HepG2 (cell line): Measurements from ENCODE around the gene ITGB5. TPM values are rescaled to one million over a fixed set of nuclear protein-coding genes. Genes with fewer than 3 reads are reported as not detected.

ENCODE experiments used
- ATAC-seq: fragments of 200-7000 bp; cut with Tn5 transposase; 3 replicates; pipeline ENCODE4 v1.9.1; 2020; ENCODE audit warnings: mild to moderate bottlenecking, moderate library complexity
- BruUV-seq: library from RNA; stranded (reverse); fragments of 400-500 nt; replicated peaks from 2 replicates; lab custom pipeline; 2021; lab: Mats Ljungman, UMichigan
- CTCF ChIA-PET: fragments of 300-600 bp; formaldehyde crosslinking; extraction: SDS; loops from one replicate; lab custom pipeline; 2021; ENCODE audit warnings: low total read pairs, inconsistent platforms, low intra/inter-chr PET ratio; lab: Yijun Ruan, JAX
- POLR2A ChIA-PET: fragments of 350-600 bp; sonication (Branson Sonifier 250); formaldehyde crosslinking; loops from one replicate; lab custom pipeline; 2020; ENCODE audit warnings: antibody characterized with exemption, inconsistent platforms; lab: Yijun Ruan, JAX
- DNase-seq: peaks from one replicate; pipeline ENCODE4 v3.0.0-alpha.2; 2015; ENCODE audit warnings: low spot score
- FAIRE-seq: peaks from 3 replicates; lab custom pipeline; 2011; peaks lifted over from hg19 to GRCh38; lab: Jason Lieb, UNC
- H2AFZ ChIP-seq: one replicate; pipeline ENCODE4 v1.6.1; 2011; ENCODE audit warnings: low read length, inconsistent platforms
- H3K27ac ChIP-seq: fragments of 300-600 bp; 3 replicates; pipeline ENCODE4 v1.8.0; 2011; ENCODE audit warnings: mixed run types, mild to moderate bottlenecking, mixed read lengths, low read length, inconsistent platforms; ENCODE audit not compliant: insufficient read depth; ENCODE audit errors: extremely low read length
- H3K27me3 ChIP-seq, 2 experiments: fragments of 200-600 bp in 1 of 2; 2 replicates in 1 of 2; 3 replicates in 1 of 2; pipeline versions ENCODE4 v1.6.0 to v1.8.0; 2011; ENCODE audit warnings: low read length in 2 of 2, mild to moderate bottlenecking in 2 of 2, moderate library complexity in 2 of 2, inconsistent platforms in 1 of 2; ENCODE audit not compliant: insufficient read depth in 2 of 2, control insufficient read depth in 1 of 2
- H3K36me3 ChIP-seq, 2 experiments: fragments of 200-600 bp in 1 of 2; replicated peaks in 1 of 2; 2 replicates in 1 of 2; 3 replicates in 1 of 2; pipeline versions ENCODE4 v1.5.1 to v1.8.0; 2011; ENCODE audit warnings: low read length in 2 of 2, inconsistent platforms in 1 of 2; ENCODE audit not compliant: insufficient read depth in 2 of 2, control insufficient read depth in 1 of 2
- H3K4me1 ChIP-seq: 2 replicates; pipeline ENCODE4 v1.5.1; 2012; ENCODE audit warnings: low read length, inconsistent platforms; ENCODE audit not compliant: insufficient read depth
- H3K4me2 ChIP-seq: 2 replicates; pipeline ENCODE4 v1.6.0; 2011; ENCODE audit warnings: low read depth, low read length, inconsistent platforms
- H3K4me3 ChIP-seq, 3 experiments: fragments of 200-600 bp in 1 of 3; sonication (generic), shearing (Covaris generic) in 1 of 3; replicated peaks in 1 of 3; 2 replicates each; pipeline ENCODE4 v1.5.1; 2011 to 2016; ENCODE audit warnings: low read length in 3 of 3, inconsistent platforms in 2 of 3, low read depth in 2 of 3, mild to moderate bottlenecking in 2 of 3, control low read depth in 1 of 3, mixed read lengths in 1 of 3; ENCODE audit not compliant: insufficient read depth in 1 of 3
- H3K79me2 ChIP-seq: one replicate; pipeline ENCODE4 v1.6.1; 2011; ENCODE audit warnings: low read length, inconsistent platforms; ENCODE audit not compliant: insufficient read depth
- H3K9ac ChIP-seq: 2 replicates; pipeline ENCODE4 v1.6.0; 2011; ENCODE audit warnings: mild to moderate bottlenecking, low read depth, low read length, inconsistent platforms; ENCODE audit not compliant: insufficient read depth
- H3K9me3 ChIP-seq: 2 replicates; pipeline ENCODE4 v1.5.1; 2012; ENCODE audit warnings: mild to moderate bottlenecking, low read length
- H4K20me1 ChIP-seq: 2 replicates; pipeline ENCODE4 v1.6.0; 2011; ENCODE audit warnings: inconsistent platforms, mild to moderate bottlenecking, low read length, moderate library complexity; ENCODE audit not compliant: insufficient read depth
- CEBPG ChIP-seq: IDR thresholded peaks from 2 replicates; pipeline ENCODE4 v1.6.1; 2016
- ETV6 ChIP-seq: sonication (generic); formaldehyde crosslinking; conservative IDR thresholded peaks from 2 replicates; pipeline ENCODE4 v1.4.0; 2020; ENCODE audit warnings: missing genetic modification reagents
- GATAD2A ChIP-seq: IDR thresholded peaks from 2 replicates; pipeline ENCODE4 v1.6.1; 2016
- MEIS1 ChIP-seq: sonication (generic); formaldehyde crosslinking; IDR thresholded peaks from 2 replicates; pipeline ENCODE4 v1.9.0; 2021; ENCODE audit warnings: mild to moderate bottlenecking, missing genetic modification reagents, moderate library complexity, borderline replicate concordance
- MYC ChIP-seq: sonication (generic); formaldehyde crosslinking; IDR thresholded peaks from 2 replicates; pipeline ENCODE4 v1.9.0; 2021; ENCODE audit warnings: missing genetic modification reagents, borderline replicate concordance
- NCOR1 ChIP-seq: fragments of 200-600 bp; sonication (generic); IDR thresholded peaks from 2 replicates; pipeline ENCODE4 v1.7.0; 2017; ENCODE audit warnings: antibody characterized with exemption, low read length, borderline replicate concordance
- REPIN1 ChIP-seq: sonication (generic); formaldehyde crosslinking; IDR thresholded peaks from 2 replicates; pipeline ENCODE4 v1.8.0; 2022; ENCODE audit warnings: missing genetic modification reagents, low read depth, mild to moderate bottlenecking, borderline replicate concordance
- SRSF4 ChIP-seq: fragments of 200-400 bp; formaldehyde crosslinking; IDR thresholded peaks from one replicate; pipeline ENCODE4 v1.6.1; 2018; ENCODE audit warnings: mild to moderate bottlenecking, low read depth, low read length, moderate library complexity; ENCODE audit not compliant: poor library complexity, severe bottlenecking
- TBX3 ChIP-seq: fragments of 450-650 bp; IDR thresholded peaks from 2 replicates; pipeline ENCODE4 v1.6.1; 2017; ENCODE audit warnings: antibody characterized with exemption, mild to moderate bottlenecking, inconsistent platforms, borderline replicate concordance
- TSC22D2 ChIP-seq: sonication (generic); formaldehyde crosslinking; IDR thresholded peaks from 2 replicates; pipeline ENCODE4 v1.5.1; 2020; ENCODE audit warnings: missing genetic modification reagents, mild to moderate bottlenecking, borderline replicate concordance
- ZMYM2 ChIP-seq: sonication (generic); formaldehyde crosslinking; IDR thresholded peaks from 2 replicates; pipeline ENCODE4 v1.8.0; 2022; ENCODE audit warnings: mild to moderate bottlenecking, missing genetic modification reagents
- ZNF337 ChIP-seq: sonication (generic); formaldehyde crosslinking; IDR thresholded peaks from 2 replicates; pipeline ENCODE4 v1.5.1; 2020; ENCODE audit warnings: missing genetic modification reagents, low read depth, mild to moderate bottlenecking, borderline replicate concordance
- ZNF780A ChIP-seq: sonication (generic); formaldehyde crosslinking; IDR thresholded peaks from 2 replicates; pipeline ENCODE4 v1.8.0; 2022; ENCODE audit warnings: mild to moderate bottlenecking, missing genetic modification reagents, moderate library complexity
- ZSCAN25 ChIP-seq: sonication (generic); formaldehyde crosslinking; IDR thresholded peaks from 2 replicates; pipeline ENCODE4 v1.8.0; 2022; ENCODE audit warnings: mild to moderate bottlenecking, missing genetic modification reagents
- WGBS: methylation state at CpG from one replicate; pipeline ENCODE4 v1.1.6; 2017; ENCODE audit warnings: low lambda C conversion rate; 5-methylcytosine and 5-hydroxymethylcytosine counted together
- in situ Hi-C: cut with HindIII; loops from 2 replicates; pipeline ENCODE4 v1.10.0; 2017; ENCODE audit warnings: low pct_unique_long_range_greater_than_20kb; ENCODE audit not compliant: extremely low pct_ligation_motif_present
- intact Hi-C: fragments of 100-400 bp; cut with micrococcal nuclease; formaldehyde crosslinking; loops from one replicate; pipeline ENCODE4 v1.10.0; 2022; ENCODE audit not compliant: unreplicated experiment
- polyA plus RNA-seq, 8 experiments: library from polyadenylated mRNA; depleted of rRNA in 3 of 8; stranded (reverse) in 7 of 8; unstranded in 1 of 8; fragments of >200 nt; fragmentation: Illumina TruSeq in 4 of 8; extraction: Trizol in 4 of 8; gene quantifications; 2 replicates each; pipeline versions ENCODE4 v1.2.1 to v1.2.3, GENCODE V29; 2011 to 2016; ENCODE audit warnings: low read depth in 4 of 8, missing spikeins in 1 of 8, mixed read lengths in 1 of 8; ENCODE audit not compliant: insufficient read depth in 1 of 8
- total RNA-seq, 5 experiments: library from RNA; depleted of rRNA; stranded (reverse); fragments of >200 nt; fragmentation: Illumina TruSeq; extraction: Trizol; gene quantifications; 2 replicates each; pipeline ENCODE4 v1.2.3, GENCODE V29; 2016; ENCODE audit warnings: low read depth in 1 of 5
- TF ChIP-seq, protein P1 (sequence below): sonication (generic); formaldehyde crosslinking; IDR thresholded peaks from 2 replicates; pipeline ENCODE4 v1.4.0; 2020; ENCODE audit warnings: missing genetic modification reagents, borderline replicate concordance

The ITGB5 gene
- total and polyA plus RNA-seq, 2 of the 13 experiments (the other 11 are each of a cell fraction or from before 2014, with no cell fraction given) = 74.1 to 343 TPM

DNA sequence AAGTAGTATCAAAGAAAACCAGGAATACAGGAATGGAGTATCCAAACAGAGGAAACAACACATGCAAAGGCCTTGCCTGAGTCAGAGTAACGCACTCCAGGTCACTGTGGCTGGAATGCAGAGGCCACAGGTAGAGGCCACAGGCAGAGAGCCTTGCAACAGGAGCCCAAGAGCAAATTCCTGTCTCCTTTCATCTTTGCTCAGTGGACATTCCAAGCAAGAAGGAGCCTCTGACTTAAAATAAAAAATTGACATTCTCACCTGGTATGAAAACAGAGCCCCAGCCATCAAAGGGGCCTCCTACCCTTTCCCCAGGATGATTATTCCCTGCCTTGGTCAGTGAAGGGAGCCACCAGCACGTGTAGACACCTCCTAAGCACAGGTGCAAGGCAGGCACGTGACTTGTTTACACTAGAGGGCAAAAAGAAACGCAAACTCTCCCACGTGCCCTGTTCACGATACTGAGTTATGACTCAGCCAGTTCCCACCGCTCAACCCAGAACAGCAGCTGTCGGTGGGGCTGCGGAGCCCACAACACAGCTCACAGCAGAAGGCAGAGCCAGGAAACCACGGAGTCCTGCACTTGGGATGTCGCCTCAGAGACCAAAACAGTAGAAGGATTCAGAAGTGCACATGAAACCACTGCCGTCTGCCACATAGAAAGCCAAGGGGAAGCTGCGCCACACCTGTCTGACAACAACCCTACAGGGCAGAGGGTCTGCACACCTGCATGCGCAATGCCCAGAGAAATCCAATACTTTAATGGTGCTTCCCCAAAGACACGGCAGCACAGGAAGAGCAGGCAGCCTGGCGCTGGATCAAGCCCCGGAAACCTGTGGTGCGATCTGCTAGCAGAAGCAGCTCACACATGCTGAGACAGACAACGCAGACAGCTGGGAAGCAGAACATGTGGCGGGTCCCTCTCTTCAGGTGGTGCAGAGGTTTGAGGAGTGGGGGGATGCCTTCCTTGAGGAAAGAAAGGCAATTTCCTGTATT, 52.1 kb downstream of the ITGB5 start (continued):
- TF ChIP-seq REPIN1 (CRISPR knock-in tag) (no peak; the same call in 1 of the 2 replicates), MEIS1 (peak; percentile 75; the same call in 1 of the 2 replicates), ZSCAN25 (CRISPR knock-in tag) (peak; percentile 52; the same call in 1 of the 2 replicates), ZNF780A (CRISPR knock-in tag) (no peak), MYC (CRISPR knock-in tag) (peak; percentile 95), TSC22D2 (CRISPR knock-in tag) (no peak; the same call in 1 of the 2 replicates)
- TF ChIP-seq, protein P1, sequence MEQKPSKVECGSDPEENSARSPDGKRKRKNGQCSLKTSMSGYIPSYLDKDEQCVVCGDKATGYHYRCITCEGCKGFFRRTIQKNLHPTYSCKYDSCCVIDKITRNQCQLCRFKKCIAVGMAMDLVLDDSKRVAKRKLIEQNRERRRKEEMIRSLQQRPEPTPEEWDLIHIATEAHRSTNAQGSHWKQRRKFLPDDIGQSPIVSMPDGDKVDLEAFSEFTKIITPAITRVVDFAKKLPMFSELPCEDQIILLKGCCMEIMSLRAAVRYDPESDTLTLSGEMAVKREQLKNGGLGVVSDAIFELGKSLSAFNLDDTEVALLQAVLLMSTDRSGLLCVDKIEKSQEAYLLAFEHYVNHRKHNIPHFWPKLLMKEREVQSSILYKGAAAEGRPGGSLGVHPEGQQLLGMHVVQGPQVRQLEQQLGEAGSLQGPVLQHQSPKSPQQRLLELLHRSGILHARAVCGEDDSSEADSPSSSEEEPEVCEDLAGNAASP = peak; percentile 47; the same call in 1 of the 2 replicates

DNA sequence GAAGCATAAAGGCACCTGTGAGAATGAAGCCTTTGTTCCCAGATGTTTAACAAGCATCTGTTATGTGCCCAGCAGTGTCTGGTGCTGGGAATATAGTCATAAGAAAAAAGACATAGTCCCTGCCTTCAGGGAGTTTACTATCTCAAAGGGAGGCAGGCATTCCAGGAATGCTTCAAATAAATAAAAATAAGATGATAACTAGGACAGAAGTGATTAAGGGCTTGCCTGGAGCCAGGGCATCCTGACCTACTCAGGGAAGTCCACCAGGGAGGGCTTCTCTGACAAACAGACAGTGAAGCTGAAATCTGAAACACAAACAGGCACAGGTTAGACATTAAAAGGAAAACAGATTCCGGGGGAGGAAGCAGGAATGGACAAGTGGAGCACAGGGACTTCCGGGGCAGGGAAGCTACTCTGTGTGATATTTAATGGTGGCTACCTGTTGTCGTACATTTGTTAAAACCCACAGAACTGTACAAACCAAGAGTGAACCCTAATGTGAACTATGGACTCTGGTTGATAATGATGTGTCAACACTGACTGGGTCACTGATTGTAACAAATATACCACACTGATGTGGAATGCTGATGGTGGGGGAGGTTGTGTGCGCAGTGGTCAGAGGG, 53.3 kb downstream of the ITGB5 start:
- Histone ChIP-seq H3K9me3 (no peaks in the 10 kb centered on the region), H4K20me1 (no peaks in the 10 kb centered on the region), H3K27me3 (no peaks in the 10 kb centered on the region), H3K79me2 (peaks cover 32% of the 10 kb centered on the region), H3K4me2 (peak overlapping the region; percentile 27), H2AFZ (no peak overlapping the region), H3K36me3 (peaks cover 10 to 39% of the 10 kb centered on the region in 2 experiments), H3K9ac (peak overlapping the region; percentile 43), H3K4me3 (peak overlapping the region in 1 of 3 experiments; percentile 3; a peak in 1 of 6 replicates), H3K27ac (peak overlapping the region; percentile 100), H3K4me1 (peaks cover 96% of the 10 kb centered on the region)
- CTCF ChIA-PET = interaction anchor here (1.2 kb wide), 1 partner anchor 67 kb away, joined by 3 read pairs; no protein-coding TSS in a partner anchor
- intact Hi-C loops (loop anchor here (1.0 to 10.0 kb wide), 6 partner anchors 23 to 761 kb away; partner anchors contain the start of genes ITGB5 and OSBPL11), in situ Hi-C loops (no loop called here)
- POLR2A ChIA-PET = interaction anchor here (0.6 to 1.9 kb wide), 11 partner anchors 18 to 465 kb away, joined by 3 to 14 read pairs (median 4); partner anchors contain the start of genes ITGB5 and UMPS
- BruUV-seq = TSS peak; percentile 41
- peak; percentile 91 for FAIRE-seq
- ATAC-seq = peak; percentile 72
- peak; percentile 99 for DNase-seq
- WGBS = 0% methylated on average over 4 of the region's 4 CpGs
- TF ChIP-seq ZMYM2 (CRISPR knock-in tag) (peak; percentile 97), TBX3 (peak; percentile 62; the same call in 1 of the 2 replicates), NCOR1 (peak; percentile 91), ETV6 (peak; percentile 94), SRSF4 (no peak), ZNF337 (CRISPR knock-in tag) (no peak), GATAD2A (CRISPR knock-in tag) (peak; percentile 95), CEBPG (CRISPR knock-in tag) (peak; percentile 79)
